ENCODE data around the gene PTPRE.

PTPRE gene

DNA sequence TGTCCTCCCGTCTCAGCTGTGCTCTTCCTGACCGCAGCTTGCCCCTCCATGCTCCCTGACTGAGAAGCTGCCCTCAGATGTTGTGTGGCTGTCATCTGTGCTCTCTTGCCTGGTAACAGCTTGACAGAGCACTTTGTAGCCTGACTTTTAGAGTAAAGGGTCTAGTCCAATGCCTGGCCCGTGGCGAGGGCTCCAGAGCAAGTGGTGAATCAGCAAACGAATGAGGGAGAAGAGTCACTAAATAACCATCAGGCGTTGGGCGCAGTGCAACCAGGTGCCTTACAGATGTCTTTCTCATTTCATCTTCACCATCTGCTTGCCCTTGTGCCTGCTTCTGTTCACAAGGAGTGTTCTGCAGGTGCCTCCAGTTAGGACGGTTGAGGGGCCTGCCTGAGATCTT is 173.7 kb downstream of the PTPRE start:
- DNase-seq (ENCODE audit: insufficient read length, low spot score) (no peak), FAIRE-seq (no peak)
- TF ChIP-seq PAX5 (IDR thresholded peaks at IDR 0.05; ENCODE audit: insufficient read depth, low read length, severe bottlenecking) (no peak), POLR2AphosphoS5 (IDR thresholded peaks at IDR 0.05; ENCODE audit: low read depth, low read length) (no peak), POLR2A (IDR thresholded peaks at IDR 0.05; ENCODE audit: low read depth, low read length) (no peak), TAF1 (IDR thresholded peaks at IDR 0.05; ENCODE audit: low read depth, low read length) (no peak), POU2F2 (IDR thresholded peaks at IDR 0.05; ENCODE audit: low read depth, low read length) (no peak), SPI1 (IDR thresholded peaks at IDR 0.05; ENCODE audit: low read depth, low read length) (no peak)

GRCh38 chr10:128081222-128081621 is 174.3 kb downstream of the PTPRE start:
- DNase-seq (ENCODE audit: insufficient read length, low spot score): no peak
- FAIRE-seq: no peak
- TF ChIP-seq SPI1 (IDR thresholded peaks at IDR 0.05; ENCODE audit: low read depth, low read length) (no peak), POU2F2 (IDR thresholded peaks at IDR 0.05; ENCODE audit: low read depth, low read length) (no peak), POLR2AphosphoS5 (IDR thresholded peaks at IDR 0.05; ENCODE audit: low read depth, low read length) (no peak), PAX5 (IDR thresholded peaks at IDR 0.05; ENCODE audit: insufficient read depth, low read length, severe bottlenecking) (no peak), TAF1 (IDR thresholded peaks at IDR 0.05; ENCODE audit: low read depth, low read length) (no peak), POLR2A (IDR thresholded peaks at IDR 0.05; ENCODE audit: low read depth, low read length) (no peak)

DNA sequence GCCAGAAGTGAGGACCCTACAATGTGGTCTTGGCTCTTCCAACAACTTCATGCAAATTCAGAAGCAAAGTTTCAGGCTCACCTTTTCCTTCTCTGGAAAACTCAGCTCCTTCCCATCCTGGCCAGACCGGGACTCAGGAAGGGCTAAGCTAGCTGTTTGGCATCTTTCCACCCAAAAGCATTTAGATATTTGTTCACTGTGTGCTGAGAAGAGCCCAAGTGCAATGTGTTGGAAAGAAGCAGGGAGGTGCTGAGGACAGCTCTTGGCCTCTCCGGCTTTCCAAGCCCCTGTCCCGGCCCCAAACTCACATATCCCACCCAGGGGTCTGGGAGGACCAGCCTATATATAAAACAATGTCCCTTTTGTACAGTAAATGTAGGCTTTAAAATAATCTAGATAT is 174.8 kb downstream of the PTPRE start:
- TF ChIP-seq POU2F2 (IDR thresholded peaks at IDR 0.05; ENCODE audit: low read depth, low read length): no peak
- no peak for TF ChIP-seq POLR2A (IDR thresholded peaks at IDR 0.05; ENCODE audit: low read depth, low read length)
- TF ChIP-seq POLR2AphosphoS5 (IDR thresholded peaks at IDR 0.05; ENCODE audit: low read depth, low read length): no peak
- TF ChIP-seq TAF1 (IDR thresholded peaks at IDR 0.05; ENCODE audit: low read depth, low read length): no peak
- TF ChIP-seq PAX5 (IDR thresholded peaks at IDR 0.05; ENCODE audit: insufficient read depth, low read length, severe bottlenecking): no peak
- no peak for TF ChIP-seq SPI1 (IDR thresholded peaks at IDR 0.05; ENCODE audit: low read depth, low read length)
- DNase-seq (ENCODE audit: insufficient read length, low spot score) (no peak), FAIRE-seq (no peak)

DNA sequence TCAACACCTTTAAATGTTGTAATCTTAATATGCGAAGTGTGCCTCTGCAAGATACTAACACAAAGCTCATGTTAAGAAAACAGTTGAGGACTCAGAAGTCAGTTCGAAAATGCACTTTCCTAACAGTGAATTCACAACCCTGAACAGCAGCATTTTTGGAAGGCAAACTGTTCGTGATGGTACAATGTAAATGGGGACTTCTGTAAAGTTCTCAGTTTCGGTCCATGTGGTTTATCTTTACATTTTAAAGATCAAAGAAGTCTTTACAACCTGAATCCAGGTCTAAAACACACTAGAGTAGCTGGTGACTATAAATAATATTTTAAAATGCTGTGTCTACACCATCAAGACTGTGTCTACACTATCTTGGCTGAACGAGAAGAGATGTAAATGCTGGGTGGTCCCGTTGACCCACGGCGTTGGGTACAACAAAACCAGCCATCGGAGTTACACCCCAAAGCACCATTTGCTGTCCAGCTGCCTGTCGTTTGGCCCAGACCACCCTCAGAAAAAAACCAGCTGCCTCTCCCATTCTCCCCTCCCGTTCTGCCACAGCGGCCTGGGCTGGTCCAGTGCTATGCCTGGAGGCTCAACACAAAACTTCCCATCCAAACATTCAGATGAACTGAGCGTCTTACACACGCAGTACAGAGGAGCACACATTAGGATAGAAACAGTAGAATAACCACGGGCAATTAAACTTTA is 176.4 kb downstream of the PTPRE start:
- no peak for TF ChIP-seq POU2F2 (IDR thresholded peaks at IDR 0.05; ENCODE audit: low read depth, low read length)
- no peak for TF ChIP-seq SPI1 (IDR thresholded peaks at IDR 0.05; ENCODE audit: low read depth, low read length)
- TF ChIP-seq TAF1 (IDR thresholded peaks at IDR 0.05; ENCODE audit: low read depth, low read length): no peak
- TF ChIP-seq POLR2AphosphoS5 (IDR thresholded peaks at IDR 0.05; ENCODE audit: low read depth, low read length): no peak
- no peak for TF ChIP-seq POLR2A (IDR thresholded peaks at IDR 0.05; ENCODE audit: low read depth, low read length)
- TF ChIP-seq PAX5 (IDR thresholded peaks at IDR 0.05; ENCODE audit: insufficient read depth, low read length, severe bottlenecking): no peak
- DNase-seq (ENCODE audit: insufficient read length, low spot score) (no peak), FAIRE-seq (no peak)

- TF ChIP-seq POU2F2 (IDR thresholded peaks at IDR 0.05; ENCODE audit: low read depth, low read length) (no peak), SPI1 (IDR thresholded peaks at IDR 0.05; ENCODE audit: low read depth, low read length) (no peak), POLR2A (IDR thresholded peaks at IDR 0.05; ENCODE audit: low read depth, low read length) (no peak), PAX5 (IDR thresholded peaks at IDR 0.05; ENCODE audit: insufficient read depth, low read length, severe bottlenecking) (no peak), TAF1 (IDR thresholded peaks at IDR 0.05; ENCODE audit: low read depth, low read length) (no peak), POLR2AphosphoS5 (IDR thresholded peaks at IDR 0.05; ENCODE audit: low read depth, low read length) (no peak)
- FAIRE-seq: no peak
- DNase-seq (ENCODE audit: insufficient read length, low spot score): no peak
Observed at GRCh38 chr10:128084364-128084763, 177.5 kb downstream of the PTPRE start.

GRCh38 chr10:128084991-128085390 is 178.1 kb downstream of the PTPRE start:
- no peak for FAIRE-seq
- DNase-seq (ENCODE audit: insufficient read length, low spot score): no peak
- TF ChIP-seq PAX5 (IDR thresholded peaks at IDR 0.05; ENCODE audit: insufficient read depth, low read length, severe bottlenecking) (no peak), POLR2A (IDR thresholded peaks at IDR 0.05; ENCODE audit: low read depth, low read length) (no peak), SPI1 (IDR thresholded peaks at IDR 0.05; ENCODE audit: low read depth, low read length) (no peak), TAF1 (IDR thresholded peaks at IDR 0.05; ENCODE audit: low read depth, low read length) (no peak), POU2F2 (IDR thresholded peaks at IDR 0.05; ENCODE audit: low read depth, low read length) (no peak), POLR2AphosphoS5 (IDR thresholded peaks at IDR 0.05; ENCODE audit: low read depth, low read length) (no peak)

GRCh38 chr10:128086003-128086863 is 179.3 kb downstream of the PTPRE start:
- FAIRE-seq (no peak), DNase-seq (ENCODE audit: insufficient read length, low spot score) (no peak)
- TF ChIP-seq POLR2AphosphoS5 (IDR thresholded peaks at IDR 0.05; ENCODE audit: low read depth, low read length): no peak
- no peak for TF ChIP-seq POLR2A (IDR thresholded peaks at IDR 0.05; ENCODE audit: low read depth, low read length)
- TF ChIP-seq PAX5 (IDR thresholded peaks at IDR 0.05; ENCODE audit: insufficient read depth, low read length, severe bottlenecking): no peak
- no peak for TF ChIP-seq TAF1 (IDR thresholded peaks at IDR 0.05; ENCODE audit: low read depth, low read length)
- TF ChIP-seq POU2F2 (IDR thresholded peaks at IDR 0.05; ENCODE audit: low read depth, low read length): no peak
- no peak for TF ChIP-seq SPI1 (IDR thresholded peaks at IDR 0.05; ENCODE audit: low read depth, low read length)

DNA sequence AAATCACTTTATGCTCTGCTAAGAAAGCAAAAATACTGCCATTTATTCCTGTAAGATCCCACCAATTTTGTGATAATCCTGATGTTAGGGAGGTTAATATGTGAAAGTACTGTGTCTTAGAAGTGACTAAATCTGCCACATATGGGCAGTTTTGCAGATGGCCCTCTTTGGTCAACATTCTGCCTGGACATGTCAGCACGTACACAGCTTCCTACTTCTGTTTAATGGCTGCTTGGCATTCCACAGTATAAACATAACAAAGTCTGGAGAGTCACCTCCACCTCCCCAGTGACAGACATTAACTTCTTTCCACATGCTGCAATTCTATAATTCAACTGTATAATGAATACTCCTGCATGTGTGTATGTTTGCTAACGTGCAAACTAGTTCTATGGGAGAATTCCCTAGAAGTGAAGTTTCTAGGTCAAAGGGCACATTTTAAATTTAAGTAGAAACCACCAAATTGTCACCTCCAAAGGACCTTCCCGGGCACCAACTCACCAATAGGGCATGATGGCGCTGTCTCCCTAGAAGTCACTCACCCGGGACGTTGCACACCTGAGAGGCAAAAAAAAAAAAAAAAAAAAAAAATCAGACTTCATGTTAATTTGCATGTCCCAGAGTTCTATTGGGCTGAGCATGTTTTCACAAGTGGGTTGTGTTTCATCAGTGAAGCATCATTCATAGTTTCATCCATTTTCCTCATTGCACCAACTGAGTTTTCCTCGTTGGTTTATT is 180.4 kb downstream of the PTPRE start:
- FAIRE-seq (no peak), DNase-seq (ENCODE audit: insufficient read length, low spot score) (no peak)
- TF ChIP-seq POLR2AphosphoS5 (IDR thresholded peaks at IDR 0.05; ENCODE audit: low read depth, low read length) (no peak), POLR2A (IDR thresholded peaks at IDR 0.05; ENCODE audit: low read depth, low read length) (no peak), SPI1 (IDR thresholded peaks at IDR 0.05; ENCODE audit: low read depth, low read length) (no peak), TAF1 (IDR thresholded peaks at IDR 0.05; ENCODE audit: low read depth, low read length) (no peak)
